Activated CD8-positive, alpha-beta T cell treated with anti-CD3 and anti-CD28 coated beads, Interleukin-2, amount 10 ng/mL, durations not matched to agents 7 days and 5 days (primary cell): Measurements from ENCODE around the gene ACSL5. TPM values are rescaled to one million over a fixed set of nuclear protein-coding genes. Genes with fewer than 3 reads are reported as not detected.

Source experiments
- ATAC-seq: fragments of 150-1000 bp; cut with Tn5 transposase; one replicate; pipeline ENCODE4 v1.10.0; 2021; ENCODE audit warnings: moderate library complexity
- CTCF ChIA-PET: fragments of 350-600 bp; sonication (Branson Sonifier 250); formaldehyde crosslinking; loops from one replicate; lab custom pipeline; 2021; ENCODE audit warnings: antibody characterized with exemption; lab: Charles Lee
- POLR2A ChIA-PET: fragments of 350-600 bp; sonication (Branson Sonifier 250); formaldehyde crosslinking; loops from one replicate; lab custom pipeline; 2021; ENCODE audit warnings: antibody characterized with exemption; lab: Charles Lee
- DNase-seq: peaks from one replicate; pipeline ENCODE4 v3.0.0-alpha.2; 2020
- H3K27ac Mint-ChIP-seq: one replicate; pipeline ENCODE4 v1.8.0; 2021; ENCODE audit warnings: mild to moderate bottlenecking, mixed read lengths
- H3K27me3 Mint-ChIP-seq: one replicate; pipeline ENCODE4 v1.8.0; 2021; ENCODE audit warnings: low read depth, mixed read lengths
- H3K36me3 Mint-ChIP-seq: one replicate; pipeline ENCODE4 v1.8.0; 2021; ENCODE audit warnings: low read depth, mixed read lengths
- H3K4me1 Mint-ChIP-seq: one replicate; pipeline ENCODE4 v1.8.0; 2021; ENCODE audit warnings: low read depth, mixed read lengths
- H3K4me3 Mint-ChIP-seq: one replicate; pipeline ENCODE4 v1.8.0; 2021; ENCODE audit warnings: mild to moderate bottlenecking, mixed read lengths
- H3K9me3 Mint-ChIP-seq: one replicate; pipeline ENCODE4 v1.8.0; 2022; ENCODE audit warnings: mixed read lengths; ENCODE audit not compliant: insufficient read depth
- total RNA-seq, 2 experiments: library from RNA; stranded (reverse); gene quantifications; one replicate each; pipeline ENCODE4 v1.2.3, GENCODE V29; 2021

ACSL5 gene, protein sequence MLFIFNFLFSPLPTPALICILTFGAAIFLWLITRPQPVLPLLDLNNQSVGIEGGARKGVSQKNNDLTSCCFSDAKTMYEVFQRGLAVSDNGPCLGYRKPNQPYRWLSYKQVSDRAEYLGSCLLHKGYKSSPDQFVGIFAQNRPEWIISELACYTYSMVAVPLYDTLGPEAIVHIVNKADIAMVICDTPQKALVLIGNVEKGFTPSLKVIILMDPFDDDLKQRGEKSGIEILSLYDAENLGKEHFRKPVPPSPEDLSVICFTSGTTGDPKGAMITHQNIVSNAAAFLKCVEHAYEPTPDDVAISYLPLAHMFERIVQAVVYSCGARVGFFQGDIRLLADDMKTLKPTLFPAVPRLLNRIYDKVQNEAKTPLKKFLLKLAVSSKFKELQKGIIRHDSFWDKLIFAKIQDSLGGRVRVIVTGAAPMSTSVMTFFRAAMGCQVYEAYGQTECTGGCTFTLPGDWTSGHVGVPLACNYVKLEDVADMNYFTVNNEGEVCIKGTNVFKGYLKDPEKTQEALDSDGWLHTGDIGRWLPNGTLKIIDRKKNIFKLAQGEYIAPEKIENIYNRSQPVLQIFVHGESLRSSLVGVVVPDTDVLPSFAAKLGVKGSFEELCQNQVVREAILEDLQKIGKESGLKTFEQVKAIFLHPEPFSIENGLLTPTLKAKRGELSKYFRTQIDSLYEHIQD
- total RNA-seq: 10 to 100 TPM; 50.7 to 53.1 TPM

GRCh38 chr10:112373912-112374338 is at the start of gene ACSL5:
ACSL5 (plus strand) TSS chr10:112374116; CDS start chr10:112394947, 20,831 bp downstream.
- Mint-ChIP-seq H3K9me3 (peaks cover 5% of the 10 kb centered on the region), H3K4me1 (peaks cover 60% of the 10 kb centered on the region), H3K36me3 (peaks cover 12% of the 10 kb centered on the region), H3K27me3 (no peaks in the 10 kb centered on the region), H3K4me3 (peak within 1 kb of the TSS; percentile 98), H3K27ac (peak within 1 kb of the TSS; percentile 100)
- no peak for ATAC-seq
- ChIA-PET POLR2A (interaction anchor here (0.7 to 3.8 kb wide), 2 partner anchors 10 to 73 kb away, joined by 3 to 37 read pairs; partner anchors contain the start of genes VTI1A and ZDHHC6), CTCF (interaction anchor here (1.5 to 2.7 kb wide), 3 partner anchors 62 to 73 kb away, joined by 4 to 22 read pairs (median 8); partner anchors contain the start of genes VTI1A and ZDHHC6)
- no peak for DNase-seq

DNA sequence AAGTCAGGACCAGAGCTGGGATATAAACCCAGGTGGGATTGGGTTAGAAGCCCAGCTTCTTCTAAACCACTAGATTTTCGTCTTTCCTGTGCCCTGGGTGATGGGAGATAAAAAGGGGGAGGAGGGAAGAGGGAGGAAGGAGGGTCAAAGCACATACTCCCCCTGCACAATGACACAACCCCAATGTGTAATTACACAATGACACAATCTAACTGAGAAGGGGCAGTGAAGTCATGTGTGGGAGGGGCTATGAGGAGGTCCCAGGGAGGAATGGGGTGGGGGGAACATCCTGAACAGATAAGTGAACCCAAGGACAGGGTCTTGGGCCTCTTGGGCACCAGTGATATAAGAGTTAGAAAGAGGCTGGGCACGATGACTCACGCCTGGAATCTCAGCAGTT is 46.2 kb upstream of the ACSL5 start:
- H3K4me3 Mint-ChIP-seq: no peak overlapping the region
- peaks cover 4% of the 10 kb centered on the region for H3K27me3 Mint-ChIP-seq
- H3K9me3 Mint-ChIP-seq: no peaks in the 10 kb centered on the region
- ATAC-seq (no peak), DNase-seq (no peak)
- ChIA-PET POLR2A (no interaction called here), CTCF (interaction anchor here (1.0 to 1.4 kb wide), 2 partner anchors 12 to 20 kb away, joined by 4 to 5 read pairs; no protein-coding TSS in a partner anchor)
- no peak overlapping the region for H3K27ac Mint-ChIP-seq
- H3K4me1 Mint-ChIP-seq: no peaks in the 10 kb centered on the region
- no peaks in the 10 kb centered on the region for H3K36me3 Mint-ChIP-seq

DNA sequence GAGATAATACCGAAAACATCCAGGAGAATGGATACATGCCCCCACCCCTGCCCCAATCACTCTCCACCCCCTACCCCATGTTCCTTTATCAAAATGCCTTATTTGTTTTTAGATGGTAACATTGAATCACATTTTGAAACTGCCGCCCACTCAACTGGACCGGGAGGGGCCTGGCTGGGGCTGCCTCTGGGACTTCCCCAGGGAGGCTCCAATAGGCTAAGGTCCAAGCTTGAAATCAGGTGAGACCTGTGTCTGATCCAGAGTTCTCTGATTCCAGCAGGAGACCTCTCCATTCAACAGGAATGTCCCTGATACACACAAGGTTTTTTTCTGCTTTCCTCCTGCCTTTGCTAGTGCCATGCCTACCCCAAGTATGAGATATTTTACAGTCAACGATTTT is 43.8 kb upstream of the ACSL5 start:
- Mint-ChIP-seq H3K4me3 (no peak overlapping the region), H3K9me3 (no peaks in the 10 kb centered on the region), H3K4me1 (no peaks in the 10 kb centered on the region), H3K27ac (no peak overlapping the region), H3K36me3 (no peaks in the 10 kb centered on the region), H3K27me3 (peaks cover 7% of the 10 kb centered on the region)
- POLR2A ChIA-PET: no interaction called here
- CTCF ChIA-PET: interaction anchor here (1.1 kb wide), 1 partner anchor 192 kb away, joined by 3 read pairs; no protein-coding TSS in a partner anchor
- ATAC-seq: no peak
- no peak for DNase-seq

- ChIA-PET POLR2A (interaction anchor here (0.6 kb wide), 1 partner anchor 215 kb away, joined by 3 read pairs; no protein-coding TSS in a partner anchor), CTCF (interaction anchor here (1.1 kb wide), 1 partner anchor 193 kb away, joined by 3 read pairs; no protein-coding TSS in a partner anchor)
- ATAC-seq: no peak
- no peak for DNase-seq
- Mint-ChIP-seq H3K27ac (no peak overlapping the region), H3K4me3 (no peak overlapping the region), H3K27me3 (peaks cover 7% of the 10 kb centered on the region), H3K9me3 (no peaks in the 10 kb centered on the region), H3K36me3 (no peaks in the 10 kb centered on the region), H3K4me1 (no peaks in the 10 kb centered on the region)
These were observed 43.2 kb upstream of the ACSL5 start for GRCh38 chr10:112330607-112331160.

GRCh38 chr10:112332022-112332421 is 41.9 kb upstream of the ACSL5 start:
- Mint-ChIP-seq H3K9me3 (no peaks in the 10 kb centered on the region), H3K27ac (no peak overlapping the region), H3K4me3 (no peak overlapping the region), H3K36me3 (no peaks in the 10 kb centered on the region), H3K4me1 (no peaks in the 10 kb centered on the region), H3K27me3 (peaks cover 11% of the 10 kb centered on the region)
- ChIA-PET POLR2A (no interaction called here), CTCF (no interaction called here)
- ATAC-seq (no peak), DNase-seq (no peak)

GRCh38 chr10:112332509-112333228 is 41.2 kb upstream of the ACSL5 start:
- Mint-ChIP-seq H3K4me1 (no peaks in the 10 kb centered on the region), H3K27ac (no peak overlapping the region), H3K9me3 (no peaks in the 10 kb centered on the region), H3K27me3 (peaks cover 14% of the 10 kb centered on the region), H3K4me3 (no peak overlapping the region), H3K36me3 (no peaks in the 10 kb centered on the region)
- ChIA-PET POLR2A (no interaction called here), CTCF (no interaction called here)
- no peak for ATAC-seq
- DNase-seq: no peak

GRCh38 chr10:112333452-112333851 is 40.5 kb upstream of the ACSL5 start:
- ChIA-PET CTCF (no interaction called here), POLR2A (no interaction called here)
- no peaks in the 10 kb centered on the region for H3K4me1 Mint-ChIP-seq
- no peak for DNase-seq
- no peak overlapping the region for H3K27ac Mint-ChIP-seq
- peaks cover 14% of the 10 kb centered on the region for H3K27me3 Mint-ChIP-seq
- H3K36me3 Mint-ChIP-seq: no peaks in the 10 kb centered on the region
- H3K9me3 Mint-ChIP-seq: no peaks in the 10 kb centered on the region
- ATAC-seq: no peak
- no peak overlapping the region for H3K4me3 Mint-ChIP-seq

DNA sequence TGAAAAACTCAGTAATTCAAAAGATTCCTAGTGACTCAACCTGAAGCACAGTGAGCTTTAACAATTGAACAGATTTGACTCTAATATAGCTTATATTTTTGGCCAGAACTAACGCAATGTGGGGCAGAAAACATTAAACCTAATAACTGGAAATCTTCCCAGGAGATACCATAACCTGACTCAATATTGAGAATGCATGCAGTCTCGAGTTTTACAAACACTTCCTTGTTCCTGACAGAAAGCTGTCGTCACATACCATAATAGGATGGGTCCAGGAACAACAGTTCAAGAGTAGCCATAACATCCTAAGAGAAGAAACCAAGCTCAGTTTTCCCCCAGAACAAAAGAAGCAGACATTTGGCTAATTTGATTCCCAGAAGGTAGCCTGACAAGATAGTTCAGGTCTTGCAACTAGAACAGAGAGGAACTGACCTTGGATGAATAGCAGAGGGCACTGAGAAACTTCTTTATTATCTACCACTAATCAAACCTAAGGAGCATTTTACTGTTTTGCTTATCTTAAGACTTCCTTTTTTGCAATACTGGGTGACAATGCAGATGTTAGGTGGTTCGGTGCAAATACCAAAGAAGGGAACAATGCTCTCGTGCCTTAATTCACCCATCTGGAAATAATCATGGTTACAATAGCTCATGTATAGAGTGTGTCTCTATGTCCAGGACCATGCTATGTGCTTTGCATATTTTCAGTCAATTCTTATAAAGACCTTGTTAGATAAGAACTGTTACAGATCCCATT is 38.6 kb upstream of the ACSL5 start:
- CTCF ChIA-PET: no interaction called here
- POLR2A ChIA-PET: no interaction called here
- no peak overlapping the region for H3K27ac Mint-ChIP-seq
- H3K4me3 Mint-ChIP-seq: no peak overlapping the region
- DNase-seq (no peak), ATAC-seq (no peak)
- H3K27me3 Mint-ChIP-seq: peaks cover 14% of the 10 kb centered on the region
- no peaks in the 10 kb centered on the region for H3K36me3 Mint-ChIP-seq
- no peaks in the 10 kb centered on the region for H3K9me3 Mint-ChIP-seq
- no peaks in the 10 kb centered on the region for H3K4me1 Mint-ChIP-seq

- no peak overlapping the region for H3K27ac Mint-ChIP-seq
- POLR2A ChIA-PET: no interaction called here
- H3K4me3 Mint-ChIP-seq: no peak overlapping the region
- H3K36me3 Mint-ChIP-seq: no peaks in the 10 kb centered on the region
- no peaks in the 10 kb centered on the region for H3K4me1 Mint-ChIP-seq
- no peaks in the 10 kb centered on the region for H3K9me3 Mint-ChIP-seq
- H3K27me3 Mint-ChIP-seq: peaks cover 14% of the 10 kb centered on the region
- ATAC-seq: no peak
- DNase-seq: no peak
- CTCF ChIA-PET: no interaction called here
These were observed 38.0 kb upstream of the ACSL5 start for GRCh38 chr10:112335868-112336265.

DNA sequence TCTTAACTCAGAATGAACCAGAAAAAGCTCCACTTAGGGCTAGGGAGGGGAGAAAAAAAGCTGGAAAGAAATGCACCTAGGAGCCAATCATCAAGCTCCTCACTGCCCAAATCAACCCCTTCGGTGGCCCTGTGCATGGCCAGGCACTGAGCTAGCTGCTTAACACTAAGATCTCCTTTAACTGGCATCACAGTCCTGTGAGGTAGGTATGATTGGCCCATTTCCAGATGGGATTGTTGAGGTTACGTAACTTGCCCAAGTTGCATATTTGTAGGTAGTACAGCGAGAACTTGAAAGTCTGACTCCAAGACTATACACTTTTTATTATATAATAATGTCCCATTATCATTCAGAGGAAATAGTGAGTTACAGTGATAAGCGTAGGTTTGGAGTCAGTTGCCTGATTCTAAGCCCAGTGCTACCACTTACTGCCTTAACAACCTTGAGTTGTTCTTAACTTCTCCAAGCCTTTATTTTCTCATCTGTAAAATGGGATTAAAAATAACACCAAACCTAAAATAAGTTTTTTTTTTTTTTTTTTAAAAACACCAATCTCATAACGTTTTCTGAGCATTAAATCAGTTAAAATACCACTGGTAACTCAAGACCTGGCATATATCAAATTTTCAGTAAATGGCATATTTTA is 37.2 kb upstream of the ACSL5 start:
- POLR2A ChIA-PET: no interaction called here
- CTCF ChIA-PET: no interaction called here
- H3K9me3 Mint-ChIP-seq: no peaks in the 10 kb centered on the region
- DNase-seq (no peak), ATAC-seq (no peak)
- H3K4me1 Mint-ChIP-seq: no peaks in the 10 kb centered on the region
- H3K27ac Mint-ChIP-seq: no peak overlapping the region
- H3K27me3 Mint-ChIP-seq: peaks cover 10% of the 10 kb centered on the region
- no peaks in the 10 kb centered on the region for H3K36me3 Mint-ChIP-seq
- H3K4me3 Mint-ChIP-seq: no peak overlapping the region
